ENCODE measurements around the gene DOCK8.

DOCK8 gene

GRCh38 chr9:486156-486555 lies 271.5 kb downstream of the DOCK8 start:
- in situ Hi-C loops (cut with HindIII; ENCODE audit: low sequenced_read_pairs) = no loop called here

- in situ Hi-C loops (cut with HindIII; ENCODE audit: low sequenced_read_pairs) = no loop called here
These were observed 272.8 kb downstream of the DOCK8 start for GRCh38 chr9:487429-487828.

- in situ Hi-C loops (cut with HindIII; ENCODE audit: low sequenced_read_pairs) = no loop called here
These were observed 273.8 kb downstream of the DOCK8 start for GRCh38 chr9:488448-488847.

DNA sequence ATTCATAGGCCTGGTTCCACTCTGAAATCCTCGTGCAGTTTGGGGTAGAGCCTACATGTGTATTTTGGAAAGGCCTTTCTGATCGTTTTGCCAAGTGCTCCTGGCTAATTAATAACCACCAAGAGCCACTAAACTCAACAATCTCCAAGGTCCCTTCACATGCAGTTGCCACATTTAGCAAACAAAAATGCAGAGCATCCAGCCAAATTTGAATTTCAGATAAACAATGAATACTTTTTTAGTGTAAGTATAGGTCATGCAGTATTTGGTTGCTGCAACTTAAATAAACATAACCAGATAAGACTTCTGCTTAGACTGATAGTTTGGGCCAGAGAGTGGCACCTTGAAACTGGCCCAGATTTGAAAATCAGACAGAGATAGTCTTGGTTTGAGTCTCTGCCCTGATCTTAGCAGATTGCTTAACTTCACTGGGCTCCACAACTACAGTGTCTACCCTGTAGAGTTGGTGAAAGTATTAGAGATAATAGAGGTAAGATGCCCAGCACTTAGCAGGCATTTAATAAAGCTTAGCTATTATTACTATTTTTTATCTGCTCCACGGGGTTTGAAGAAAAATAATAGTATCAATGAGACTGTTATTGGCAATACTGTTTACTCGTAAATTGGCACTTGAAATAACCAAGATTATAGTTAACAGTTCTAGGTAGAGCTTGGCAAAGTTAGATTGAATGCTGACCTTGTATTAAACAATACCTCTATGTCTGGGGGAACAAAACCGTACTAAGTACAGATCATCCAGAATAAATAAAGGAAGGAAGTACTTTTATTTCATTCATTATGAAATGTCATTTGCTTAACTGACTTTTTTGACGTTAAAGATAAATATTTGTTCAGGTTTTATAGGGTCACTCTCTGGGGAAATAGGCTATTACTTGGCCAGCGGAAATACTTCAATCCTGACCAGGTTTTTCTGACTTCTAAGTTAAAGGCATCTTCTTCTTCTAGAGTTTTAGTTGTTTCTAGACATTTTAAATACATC lies 274.8 kb downstream of the DOCK8 start:
- in situ Hi-C loops (cut with HindIII; ENCODE audit: low sequenced_read_pairs) = no loop called here

GRCh38 chr9:494764-495163 lies 280.1 kb downstream of the DOCK8 start:
- in situ Hi-C loops (cut with HindIII; ENCODE audit: low sequenced_read_pairs) = no loop called here

DNA sequence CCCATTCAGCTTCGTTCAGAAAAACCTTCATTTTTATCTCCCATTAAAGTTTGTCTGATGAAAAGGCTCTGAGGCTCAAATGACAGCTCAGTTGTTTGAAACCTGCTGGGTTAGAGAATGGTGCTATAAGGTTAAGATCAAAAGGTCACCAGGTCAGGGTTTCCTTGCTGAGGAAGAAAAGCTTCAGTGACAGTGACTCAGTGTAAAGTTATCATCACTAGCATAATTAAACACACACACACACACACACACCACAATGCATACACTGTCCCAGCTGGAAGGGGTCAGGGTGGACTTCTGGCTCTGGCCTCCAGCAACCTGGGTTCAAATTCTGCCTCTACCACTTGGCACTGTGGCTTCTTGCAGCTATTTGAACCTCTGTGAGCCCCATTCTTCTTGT lies 281.1 kb downstream of the DOCK8 start:
- in situ Hi-C loops (cut with HindIII; ENCODE audit: low sequenced_read_pairs) = no loop called here

- in situ Hi-C loops (cut with HindIII; ENCODE audit: low sequenced_read_pairs) = no loop called here
These were observed 288.7 kb downstream of the DOCK8 start for GRCh38 chr9:503326-503725.

DNA sequence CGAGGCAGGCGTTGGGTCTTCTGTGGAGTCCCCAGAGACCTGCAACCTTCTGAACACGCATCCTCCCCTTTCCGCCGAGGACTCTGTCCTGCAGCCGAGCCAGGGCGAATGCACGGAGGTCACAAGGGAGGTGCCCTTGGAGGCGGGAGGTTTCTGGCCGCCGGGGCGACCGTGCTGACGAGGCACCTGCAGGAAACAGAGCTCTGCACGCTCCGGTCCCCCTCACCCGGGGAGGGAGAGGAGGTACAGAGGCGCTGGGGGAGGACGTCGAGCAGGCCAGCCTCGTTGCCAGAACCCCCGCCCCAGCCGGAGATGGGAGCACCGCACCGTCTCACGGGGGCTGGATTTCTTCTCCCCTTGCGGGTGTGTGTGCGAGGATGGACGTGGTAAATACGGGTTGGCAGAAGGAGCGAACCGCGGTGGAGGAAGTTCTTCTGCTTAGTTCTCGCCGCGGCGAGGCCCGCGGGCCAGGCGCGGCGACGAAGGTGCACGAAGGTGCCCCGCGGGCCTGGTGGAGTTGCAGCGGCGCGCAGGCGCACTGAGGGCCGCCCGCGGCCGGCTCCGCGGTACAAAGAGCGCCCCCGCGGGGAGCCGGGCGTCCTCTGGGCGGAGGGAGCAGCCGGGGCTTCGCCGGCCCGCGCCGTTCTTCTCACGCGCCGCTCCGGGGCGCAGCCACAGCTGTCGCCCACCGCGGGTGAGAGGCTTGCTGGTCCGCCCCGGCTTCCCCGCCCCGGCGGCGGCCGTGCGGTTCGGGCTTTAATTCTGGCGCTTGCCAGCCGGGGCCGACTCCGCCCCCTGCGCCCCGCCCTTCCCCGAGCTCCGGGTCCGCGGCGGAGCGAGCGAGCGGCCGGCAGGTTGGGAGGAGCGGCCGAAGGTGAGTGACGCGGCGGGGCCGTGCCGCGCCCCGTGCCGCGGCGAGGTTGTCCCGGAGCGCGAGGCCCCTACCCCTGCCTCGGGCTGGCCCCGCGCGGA lies 289.5 kb downstream of the DOCK8 start, which contains the start of gene KANK1:
TSS of gene KANK1 (plus strand) at position 815 of the 972 bp plus-strand sequence.
- in situ Hi-C loops (cut with HindIII; ENCODE audit: low sequenced_read_pairs) = no loop called here

DNA sequence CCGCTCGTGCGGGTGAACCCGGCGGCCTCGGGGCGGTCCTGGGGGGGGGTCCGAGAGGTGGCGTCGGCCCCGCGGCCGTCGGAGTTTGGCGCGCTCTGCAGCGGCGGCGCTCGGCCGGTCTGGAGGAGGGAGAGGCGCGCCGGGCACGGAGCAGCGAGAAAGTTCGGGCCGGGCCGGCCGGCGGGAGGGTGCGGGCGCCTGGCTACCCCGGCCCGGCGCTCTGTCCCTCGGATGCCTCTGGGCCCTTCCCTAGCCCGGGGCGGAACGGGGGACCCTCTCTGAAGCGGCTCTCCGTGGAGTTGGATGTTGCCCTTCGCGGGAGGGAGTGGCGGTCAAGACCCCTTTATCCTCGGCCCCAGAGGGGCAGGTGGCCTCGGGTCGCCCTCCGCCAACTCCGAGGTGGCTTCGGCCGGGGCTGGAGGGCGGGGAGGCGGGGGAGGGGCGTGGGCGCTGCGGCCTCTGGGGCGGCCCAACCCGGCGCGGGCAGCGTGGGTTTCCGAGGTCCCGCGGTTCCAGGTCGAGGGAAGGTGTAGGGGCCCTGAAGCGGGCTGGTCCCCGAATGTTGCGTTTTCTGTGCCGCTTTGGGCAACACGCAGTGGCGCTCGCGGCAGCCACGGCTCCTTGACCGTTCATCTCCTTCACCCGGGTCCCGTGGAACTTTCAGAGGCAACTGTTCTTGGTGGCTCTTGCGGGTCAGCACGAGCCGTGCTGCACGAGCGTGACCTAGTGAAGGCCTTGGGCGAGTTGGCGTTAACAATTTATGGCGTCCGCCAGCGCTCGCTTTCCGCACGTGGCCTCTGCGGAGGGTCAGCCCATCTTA lies 290.5 kb downstream of the DOCK8 start:
- in situ Hi-C loops (cut with HindIII; ENCODE audit: low sequenced_read_pairs) = no loop called here

DNA sequence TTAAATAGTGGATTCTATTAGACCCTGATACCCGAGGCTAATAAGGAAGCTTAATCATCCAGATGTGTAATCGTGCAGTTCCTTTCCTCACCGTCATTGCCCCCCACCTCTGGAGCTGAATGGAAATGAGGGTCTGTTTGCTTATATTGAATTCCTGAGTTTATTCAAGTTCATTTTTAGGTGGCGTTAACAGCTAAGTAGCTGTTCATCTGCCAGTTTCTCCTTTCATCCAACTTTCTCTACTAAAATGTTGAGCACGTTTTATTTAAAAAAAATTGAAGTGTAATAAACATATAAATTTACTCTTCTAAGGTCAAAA lies 291.0 kb downstream of the DOCK8 start:
- in situ Hi-C loops (cut with HindIII; ENCODE audit: low sequenced_read_pairs) = no loop called here

GRCh38 chr9:506281-506680 lies 291.6 kb downstream of the DOCK8 start:
- in situ Hi-C loops (cut with HindIII; ENCODE audit: low sequenced_read_pairs) = no loop called here

GRCh38 chr9:511861-512260 lies 297.2 kb downstream of the DOCK8 start:
- in situ Hi-C loops (cut with HindIII; ENCODE audit: low sequenced_read_pairs) = no loop called here

- in situ Hi-C loops (cut with HindIII; ENCODE audit: low sequenced_read_pairs) = no loop called here
These were observed 298.0 kb downstream of the DOCK8 start for GRCh38 chr9:512555-513272.
